ENCODE measurements around the gene IL6R.

DNA sequence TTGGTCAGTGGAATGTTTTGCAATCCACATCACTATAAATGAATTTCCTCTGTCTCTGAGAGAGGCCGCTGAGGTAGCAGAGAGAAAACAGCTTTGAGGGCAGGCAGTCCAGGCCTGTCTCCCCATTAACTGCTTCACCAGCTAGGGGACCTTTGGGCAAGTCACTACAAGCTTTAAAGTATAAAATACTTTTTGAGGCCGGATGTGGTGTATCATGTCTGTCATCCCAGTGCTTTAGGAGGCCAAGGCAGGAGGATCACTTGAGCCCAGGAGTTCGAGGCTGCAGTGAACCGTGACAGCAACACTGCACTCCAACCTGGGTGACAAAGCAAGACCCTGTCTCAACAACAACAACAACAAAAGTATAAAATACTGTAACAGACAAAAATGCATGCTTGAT is 6.4 kb downstream of the IL6R start:
- no peak for TF ChIP-seq POLR2A (IDR thresholded peaks at IDR 0.05)
- TF ChIP-seq, protein P1, sequence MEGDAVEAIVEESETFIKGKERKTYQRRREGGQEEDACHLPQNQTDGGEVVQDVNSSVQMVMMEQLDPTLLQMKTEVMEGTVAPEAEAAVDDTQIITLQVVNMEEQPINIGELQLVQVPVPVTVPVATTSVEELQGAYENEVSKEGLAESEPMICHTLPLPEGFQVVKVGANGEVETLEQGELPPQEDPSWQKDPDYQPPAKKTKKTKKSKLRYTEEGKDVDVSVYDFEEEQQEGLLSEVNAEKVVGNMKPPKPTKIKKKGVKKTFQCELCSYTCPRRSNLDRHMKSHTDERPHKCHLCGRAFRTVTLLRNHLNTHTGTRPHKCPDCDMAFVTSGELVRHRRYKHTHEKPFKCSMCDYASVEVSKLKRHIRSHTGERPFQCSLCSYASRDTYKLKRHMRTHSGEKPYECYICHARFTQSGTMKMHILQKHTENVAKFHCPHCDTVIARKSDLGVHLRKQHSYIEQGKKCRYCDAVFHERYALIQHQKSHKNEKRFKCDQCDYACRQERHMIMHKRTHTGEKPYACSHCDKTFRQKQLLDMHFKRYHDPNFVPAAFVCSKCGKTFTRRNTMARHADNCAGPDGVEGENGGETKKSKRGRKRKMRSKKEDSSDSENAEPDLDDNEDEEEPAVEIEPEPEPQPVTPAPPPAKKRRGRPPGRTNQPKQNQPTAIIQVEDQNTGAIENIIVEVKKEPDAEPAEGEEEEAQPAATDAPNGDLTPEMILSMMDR (IDR thresholded peaks at IDR 0.05 in 4 of 5, conservative IDR thresholded peaks at IDR 0.05 in 1 of 5), result no peak
